ENCODE measurements around the gene TRIM14.

DNA sequence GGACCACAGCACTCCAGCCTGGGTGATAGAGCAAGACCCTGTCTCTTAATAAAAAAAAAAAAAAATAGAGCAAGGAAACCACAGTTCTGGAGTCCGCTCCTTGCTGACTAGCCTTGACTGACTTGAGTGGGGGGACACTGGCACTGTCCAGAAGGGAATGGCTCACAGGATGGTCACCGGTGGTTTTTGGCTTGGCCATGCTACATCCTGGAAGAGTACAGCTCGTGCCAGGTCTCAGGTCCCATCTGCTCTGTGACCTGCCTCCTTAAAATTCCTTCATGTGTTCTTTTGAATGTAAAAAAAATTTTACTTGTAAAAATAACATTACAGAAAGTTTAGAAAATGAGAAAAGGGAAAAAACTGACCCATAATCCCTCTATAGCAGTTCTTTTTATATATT is 56.9 kb downstream of the TRIM14 start:
- TF ChIP-seq, protein P1, sequence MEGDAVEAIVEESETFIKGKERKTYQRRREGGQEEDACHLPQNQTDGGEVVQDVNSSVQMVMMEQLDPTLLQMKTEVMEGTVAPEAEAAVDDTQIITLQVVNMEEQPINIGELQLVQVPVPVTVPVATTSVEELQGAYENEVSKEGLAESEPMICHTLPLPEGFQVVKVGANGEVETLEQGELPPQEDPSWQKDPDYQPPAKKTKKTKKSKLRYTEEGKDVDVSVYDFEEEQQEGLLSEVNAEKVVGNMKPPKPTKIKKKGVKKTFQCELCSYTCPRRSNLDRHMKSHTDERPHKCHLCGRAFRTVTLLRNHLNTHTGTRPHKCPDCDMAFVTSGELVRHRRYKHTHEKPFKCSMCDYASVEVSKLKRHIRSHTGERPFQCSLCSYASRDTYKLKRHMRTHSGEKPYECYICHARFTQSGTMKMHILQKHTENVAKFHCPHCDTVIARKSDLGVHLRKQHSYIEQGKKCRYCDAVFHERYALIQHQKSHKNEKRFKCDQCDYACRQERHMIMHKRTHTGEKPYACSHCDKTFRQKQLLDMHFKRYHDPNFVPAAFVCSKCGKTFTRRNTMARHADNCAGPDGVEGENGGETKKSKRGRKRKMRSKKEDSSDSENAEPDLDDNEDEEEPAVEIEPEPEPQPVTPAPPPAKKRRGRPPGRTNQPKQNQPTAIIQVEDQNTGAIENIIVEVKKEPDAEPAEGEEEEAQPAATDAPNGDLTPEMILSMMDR (IDR thresholded peaks at IDR 0.05): no peak
- no peak for TF ChIP-seq POLR2A (IDR thresholded peaks at IDR 0.05)

Data from esophagus squamous epithelium (tissue), 4 donors.